HCT116 (cell line): Measurements from ENCODE around the gene C12orf50. TPM values are rescaled to one million over a fixed set of nuclear protein-coding genes. Genes with fewer than 3 reads are reported as not detected.

Source experiments
- ATAC-seq: fragments of 200-7000 bp; cut with Tn5 transposase; 2 replicates; pipeline ENCODE4 v1.9.1; 2020; ENCODE audit warnings: mild to moderate bottlenecking, moderate library complexity
- BruUV-seq: library from RNA; stranded (reverse); fragments of 400-500 nt; replicated peaks from 2 replicates; lab custom pipeline; 2021; lab: Mats Ljungman, UMichigan
- CTCF ChIA-PET: fragments of 300-600 bp; sonication (Branson Sonifier 250); formaldehyde crosslinking; loops from one replicate; lab custom pipeline; 2021; ENCODE audit warnings: antibody characterized with exemption; lab: Charles Lee
- POLR2A ChIA-PET: fragments of 300-600, 350-600 bp; sonication (Branson Sonifier 250); formaldehyde crosslinking; loops from one replicate; lab custom pipeline; 2021; ENCODE audit warnings: antibody characterized with exemption; lab: Charles Lee
- RAD21 ChIA-PET, 2 experiments: fragments of 300-600 bp; sonication (Branson Sonifier 250); formaldehyde crosslinking; loops; one replicate each; lab custom pipeline; 2023; ENCODE audit warnings: low total read pairs in 2 of 2; ENCODE audit not compliant: uncharacterized antibody in 2 of 2, unreplicated experiment in 2 of 2, low non-redundant PET in 1 of 2; lab: Charles Lee
- DNase-seq: peaks from one replicate; pipeline ENCODE4 v3.0.0-alpha.2; 2010; ENCODE audit warnings: low read depth, low spot score
- H2AFZ ChIP-seq: fragments of 200-600 bp; shearing (Covaris generic), sonication (generic); 2 replicates; pipeline ENCODE4 v1.6.1; 2017; ENCODE audit warnings: low read depth, mixed run types, mixed read lengths, antibody characterized with exemption, low read length; ENCODE audit not compliant: poor library complexity, severe bottlenecking
- H3K27ac ChIP-seq: 2 replicates; pipeline ENCODE4 v1.5.1; 2012; ENCODE audit warnings: low read depth, low read length
- H3K27me3 ChIP-seq: fragments of 200-600 bp; sonication (generic); 2 replicates; pipeline ENCODE4 v1.6.1; 2016; ENCODE audit warnings: mixed run types, low read length, mixed read lengths; ENCODE audit not compliant: insufficient read depth
- H3K36me3 ChIP-seq, 2 experiments: fragments of 200-500 bp in 1 of 2; fragments of 200-600 bp in 1 of 2; sonication (Bioruptor generic) in 1 of 2; sonication (generic) in 1 of 2; 2 replicates each; pipeline versions ENCODE4 v1.5.1 to v1.6.1; 2014 to 2016; ENCODE audit warnings: low read length in 2 of 2, inconsistent platforms in 1 of 2, mixed read lengths in 1 of 2, mixed run types in 1 of 2; ENCODE audit not compliant: insufficient read depth in 2 of 2, control insufficient read depth in 1 of 2
- H3K4me1 ChIP-seq, 2 experiments: fragments of 200-600 bp in 1 of 2; sonication (generic) in 1 of 2; 2 replicates each; pipeline versions ENCODE4 v1.5.1 to v1.6.1; 2012 to 2017; ENCODE audit warnings: low read length in 2 of 2, inconsistent platforms in 1 of 2, mild to moderate bottlenecking in 1 of 2, mixed read lengths in 1 of 2, mixed run types in 1 of 2, moderate library complexity in 1 of 2; ENCODE audit not compliant: insufficient read depth in 2 of 2, control insufficient read depth in 1 of 2
- H3K4me2 ChIP-seq: fragments of 200-600 bp; sonication (generic); 2 replicates; pipeline ENCODE4 v1.6.1; 2017; ENCODE audit warnings: mixed run types, low read length, mixed read lengths
- H3K4me3 ChIP-seq, 2 experiments: fragments of 200-600 bp in 1 of 2; sonication (generic) in 1 of 2; replicated peaks in 1 of 2; 2 replicates each; pipeline ENCODE4 v1.5.1; 2011 to 2016; ENCODE audit warnings: low read length in 2 of 2, control low read depth in 1 of 2, low read depth in 1 of 2, mild to moderate bottlenecking in 1 of 2, mixed read lengths in 1 of 2, mixed run types in 1 of 2
- H3K79me2 ChIP-seq: fragments of 200-600 bp; sonication (generic); 2 replicates; pipeline ENCODE4 v1.6.1; 2017; ENCODE audit warnings: mild to moderate bottlenecking, mixed run types, low read length, moderate library complexity, mixed read lengths; ENCODE audit not compliant: insufficient read depth
- H3K9ac ChIP-seq: fragments of 200-600 bp; sonication (generic); 2 replicates; pipeline ENCODE4 v1.6.1; 2016; ENCODE audit warnings: low read length, mixed read lengths
- H3K9me2 ChIP-seq: fragments of 200-600 bp; sonication (generic), shearing (Covaris generic); 2 replicates; pipeline ENCODE4 v1.6.1; 2017; ENCODE audit warnings: mixed run types, mild to moderate bottlenecking, moderate library complexity; ENCODE audit not compliant: insufficient read depth
- H3K9me3 ChIP-seq, 2 experiments: fragments of 200-500 bp in 1 of 2; fragments of 200-600 bp in 1 of 2; sonication (Bioruptor generic) in 1 of 2; sonication (generic) in 1 of 2; 2 replicates each; pipeline ENCODE4 v1.6.1; 2014 to 2017; ENCODE audit warnings: low read length in 2 of 2, mixed read lengths in 2 of 2, inconsistent platforms in 1 of 2, low read depth in 1 of 2, mild to moderate bottlenecking in 1 of 2, mixed run types in 1 of 2, moderate library complexity in 1 of 2; ENCODE audit not compliant: control insufficient read depth in 1 of 2, insufficient read depth in 1 of 2
- H4K20me1 ChIP-seq: fragments of 200-600 bp; sonication (generic), shearing (Covaris generic); 2 replicates; pipeline ENCODE4 v1.6.1; 2017; ENCODE audit warnings: mixed run types, mild to moderate bottlenecking, moderate library complexity; ENCODE audit not compliant: insufficient read depth
- CBX3 ChIP-seq: IDR thresholded peaks from 2 replicates; pipeline ENCODE4 v1.6.1; 2012; ENCODE audit warnings: low read depth
- CEBPB ChIP-seq: IDR thresholded peaks from 2 replicates; pipeline ENCODE4 v1.6.1; 2012; ENCODE audit warnings: low read depth
- EGR1 ChIP-seq: IDR thresholded peaks from 2 replicates; pipeline ENCODE4 v1.6.1; 2012; ENCODE audit warnings: low read depth
- EZH2 ChIP-seq: fragments of 200-600 bp; sonication (generic); IDR thresholded peaks from 2 replicates; pipeline ENCODE4 v1.6.1; 2017; ENCODE audit warnings: antibody characterized with exemption, mixed run types
- FOSL1 ChIP-seq: IDR thresholded peaks from 2 replicates; pipeline ENCODE4 v1.6.1; 2012; ENCODE audit warnings: low read depth
- POLR2A ChIP-seq: IDR thresholded peaks from 2 replicates; pipeline ENCODE4 v1.7.0; 2011; ENCODE audit warnings: borderline replicate concordance; ENCODE audit not compliant: insufficient read depth, insufficient read length; ENCODE audit errors: extremely low read depth
- POLR2AphosphoS5 ChIP-seq: IDR thresholded peaks from 2 replicates; pipeline ENCODE4 v1.6.1; 2011; ENCODE audit warnings: mild to moderate bottlenecking, low read depth, low read length, moderate library complexity
- SP1 ChIP-seq: IDR thresholded peaks from 2 replicates; pipeline ENCODE4 v1.6.1; 2012; ENCODE audit warnings: low read depth
- SRF ChIP-seq: IDR thresholded peaks from 2 replicates; pipeline ENCODE4 v1.6.1; 2012; ENCODE audit warnings: low read depth
- ZFX ChIP-seq: fragments of 450-650 bp; IDR thresholded peaks from 2 replicates; pipeline ENCODE4 v1.6.1; 2017
- ZNF274 ChIP-seq: fragments of 200-500 bp; sonication (Bioruptor generic); IDR thresholded peaks from 2 replicates; pipeline ENCODE4 v1.6.1; 2014; ENCODE audit warnings: mild to moderate bottlenecking, low read depth, low read length, inconsistent platforms
- intact Hi-C: fragments of 100-400 bp; cut with micrococcal nuclease; formaldehyde crosslinking; loops from 2 replicates; pipeline ENCODE4 v1.10.0; 2022
- total RNA-seq: library from RNA; stranded (reverse); gene quantifications from one replicate; pipeline ENCODE4 v1.2.1, GENCODE V29; 2021; ENCODE audit not compliant: unreplicated experiment
- TF ChIP-seq, protein P1 (sequence below): IDR thresholded peaks from 2 replicates; pipeline ENCODE4 v1.6.1; 2012; ENCODE audit warnings: low read depth
- TF ChIP-seq, protein P2 (sequence below): IDR thresholded peaks from 2 replicates; pipeline ENCODE4 v1.6.1; 2012

C12orf50 gene
- total RNA-seq, 1 experiment from 2014 or later: not detected

DNA sequence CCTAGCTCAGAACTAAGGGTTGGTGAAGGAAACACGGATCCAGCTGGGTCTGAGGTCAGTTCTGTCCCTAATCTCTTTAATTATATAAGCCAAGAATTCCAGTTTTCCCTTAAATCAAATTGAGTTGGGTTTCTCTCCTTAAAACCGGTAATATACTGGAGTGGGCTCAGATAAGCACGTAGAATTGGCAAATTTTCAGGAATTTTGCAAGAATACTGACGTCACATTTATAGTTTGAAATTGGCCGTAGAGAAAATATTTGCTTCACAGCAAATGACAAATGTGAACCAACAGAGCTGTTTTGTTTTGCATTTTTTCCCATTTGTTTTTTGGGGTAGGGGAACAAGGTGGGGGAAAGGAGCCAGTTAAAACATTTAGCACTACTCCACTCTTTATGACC is 17.4 kb downstream of the C12orf50 start:
- H3K9me2 ChIP-seq: no peaks in the 10 kb centered on the region
- no peaks in the 10 kb centered on the region for H3K27me3 ChIP-seq
- ChIA-PET CTCF (no interaction called here), POLR2A (no interaction called here), RAD21 (no interaction called here)
- H3K4me2 ChIP-seq: no peak overlapping the region
- no peak for ATAC-seq
- no peaks in the 10 kb centered on the region for H4K20me1 ChIP-seq
- no peak overlapping the region for H3K27ac ChIP-seq
- no peak overlapping the region for H3K4me3 ChIP-seq
- H3K9me3 ChIP-seq: no peaks in the 10 kb centered on the region
- no peak for DNase-seq
- no peak overlapping the region for H3K9ac ChIP-seq
- no TSS peak for BruUV-seq
- intact Hi-C loops: no loop called here
- no peaks in the 10 kb centered on the region for H3K79me2 ChIP-seq
- H2AFZ ChIP-seq: no peak overlapping the region
- TF ChIP-seq, protein P1, sequence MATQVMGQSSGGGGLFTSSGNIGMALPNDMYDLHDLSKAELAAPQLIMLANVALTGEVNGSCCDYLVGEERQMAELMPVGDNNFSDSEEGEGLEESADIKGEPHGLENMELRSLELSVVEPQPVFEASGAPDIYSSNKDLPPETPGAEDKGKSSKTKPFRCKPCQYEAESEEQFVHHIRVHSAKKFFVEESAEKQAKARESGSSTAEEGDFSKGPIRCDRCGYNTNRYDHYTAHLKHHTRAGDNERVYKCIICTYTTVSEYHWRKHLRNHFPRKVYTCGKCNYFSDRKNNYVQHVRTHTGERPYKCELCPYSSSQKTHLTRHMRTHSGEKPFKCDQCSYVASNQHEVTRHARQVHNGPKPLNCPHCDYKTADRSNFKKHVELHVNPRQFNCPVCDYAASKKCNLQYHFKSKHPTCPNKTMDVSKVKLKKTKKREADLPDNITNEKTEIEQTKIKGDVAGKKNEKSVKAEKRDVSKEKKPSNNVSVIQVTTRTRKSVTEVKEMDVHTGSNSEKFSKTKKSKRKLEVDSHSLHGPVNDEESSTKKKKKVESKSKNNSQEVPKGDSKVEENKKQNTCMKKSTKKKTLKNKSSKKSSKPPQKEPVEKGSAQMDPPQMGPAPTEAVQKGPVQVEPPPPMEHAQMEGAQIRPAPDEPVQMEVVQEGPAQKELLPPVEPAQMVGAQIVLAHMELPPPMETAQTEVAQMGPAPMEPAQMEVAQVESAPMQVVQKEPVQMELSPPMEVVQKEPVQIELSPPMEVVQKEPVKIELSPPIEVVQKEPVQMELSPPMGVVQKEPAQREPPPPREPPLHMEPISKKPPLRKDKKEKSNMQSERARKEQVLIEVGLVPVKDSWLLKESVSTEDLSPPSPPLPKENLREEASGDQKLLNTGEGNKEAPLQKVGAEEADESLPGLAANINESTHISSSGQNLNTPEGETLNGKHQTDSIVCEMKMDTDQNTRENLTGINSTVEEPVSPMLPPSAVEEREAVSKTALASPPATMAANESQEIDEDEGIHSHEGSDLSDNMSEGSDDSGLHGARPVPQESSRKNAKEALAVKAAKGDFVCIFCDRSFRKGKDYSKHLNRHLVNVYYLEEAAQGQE: no peak
- TF ChIP-seq EZH2 (no peak), CEBPB (no peak), SRF (no peak), FOSL1 (no peak), SP1 (no peak), EGR1 (no peak), POLR2A (no peak), ZNF274 (no peak), ZFX (no peak), POLR2AphosphoS5 (no peak), CBX3 (no peak)
- TF ChIP-seq, protein P2, sequence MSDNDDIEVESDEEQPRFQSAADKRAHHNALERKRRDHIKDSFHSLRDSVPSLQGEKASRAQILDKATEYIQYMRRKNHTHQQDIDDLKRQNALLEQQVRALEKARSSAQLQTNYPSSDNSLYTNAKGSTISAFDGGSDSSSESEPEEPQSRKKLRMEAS: no peak
- H3K4me1 ChIP-seq: no peaks in the 10 kb centered on the region
- no peaks in the 10 kb centered on the region for H3K36me3 ChIP-seq
